HK-2 (cell line): Measurements from ENCODE around the gene CCDC127.

Source experiments
- DNase-seq: peaks from one replicate; pipeline ENCODE4 v3.0.0-alpha.2; 2018; ENCODE audit not compliant: unreplicated experiment

Gene CCDC127

DNA sequence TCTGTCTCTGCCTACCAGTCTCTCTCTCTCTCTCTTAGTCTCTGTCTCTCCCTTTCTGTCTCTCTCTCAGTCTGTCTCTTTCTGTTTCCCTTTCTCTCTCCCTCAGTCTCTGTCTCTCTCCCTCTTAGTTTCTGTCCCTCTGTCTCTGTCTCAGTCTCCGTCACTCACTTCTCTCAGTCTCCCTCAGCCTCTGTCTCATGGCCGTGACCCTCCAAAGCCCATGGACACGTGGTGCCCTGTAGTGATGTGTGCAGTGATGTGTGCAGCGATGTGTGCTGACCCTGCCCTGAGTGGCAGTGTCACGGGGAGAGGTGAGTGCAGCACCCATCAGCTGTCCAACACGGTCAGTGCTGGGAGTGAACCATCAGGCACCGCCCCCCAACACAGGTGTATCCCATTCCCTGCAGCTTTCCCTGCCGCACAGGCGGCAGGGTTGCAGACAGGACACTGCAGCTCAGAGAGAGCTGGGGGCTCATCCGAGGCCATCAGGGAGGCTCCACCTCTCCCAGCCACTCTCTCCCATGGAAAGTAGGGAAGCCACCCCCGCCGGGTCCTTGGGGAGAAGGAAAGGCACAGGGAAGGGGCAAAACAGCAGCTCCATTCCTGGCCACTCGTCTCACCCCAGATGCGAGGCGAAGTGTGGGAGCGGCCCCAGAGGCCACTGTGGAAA, 27.5 kb downstream of the CCDC127 start:
- DNase-seq = peak; percentile 27

- no peak for DNase-seq
These were observed 28.0 kb downstream of the CCDC127 start for GRCh38 chr5:189976-190365.

DNA sequence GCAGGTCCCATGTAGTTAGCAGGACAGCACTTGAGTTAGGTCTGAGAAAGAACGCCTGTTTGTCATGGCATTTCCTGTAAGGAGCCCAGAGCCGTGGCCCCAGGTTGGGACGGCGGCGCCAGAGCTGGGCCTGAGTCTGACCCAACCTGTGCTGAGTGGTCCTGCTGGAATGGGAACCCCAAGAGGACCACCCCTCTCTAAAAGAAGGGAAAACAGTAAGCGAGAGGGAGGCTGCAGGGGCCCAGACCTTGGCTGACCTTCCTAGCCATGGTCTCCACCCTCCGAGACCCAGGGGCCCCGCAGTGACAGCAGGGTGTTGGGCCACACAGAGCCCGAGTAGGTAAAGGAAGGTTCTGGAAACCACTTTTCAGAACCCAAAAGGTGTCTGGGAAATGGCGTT, 28.5 kb downstream of the CCDC127 start:
- DNase-seq = no peak

GRCh38 chr5:188488-189481, 29.2 kb downstream of the CCDC127 start:
- DNase-seq = peak; percentile 88

DNA sequence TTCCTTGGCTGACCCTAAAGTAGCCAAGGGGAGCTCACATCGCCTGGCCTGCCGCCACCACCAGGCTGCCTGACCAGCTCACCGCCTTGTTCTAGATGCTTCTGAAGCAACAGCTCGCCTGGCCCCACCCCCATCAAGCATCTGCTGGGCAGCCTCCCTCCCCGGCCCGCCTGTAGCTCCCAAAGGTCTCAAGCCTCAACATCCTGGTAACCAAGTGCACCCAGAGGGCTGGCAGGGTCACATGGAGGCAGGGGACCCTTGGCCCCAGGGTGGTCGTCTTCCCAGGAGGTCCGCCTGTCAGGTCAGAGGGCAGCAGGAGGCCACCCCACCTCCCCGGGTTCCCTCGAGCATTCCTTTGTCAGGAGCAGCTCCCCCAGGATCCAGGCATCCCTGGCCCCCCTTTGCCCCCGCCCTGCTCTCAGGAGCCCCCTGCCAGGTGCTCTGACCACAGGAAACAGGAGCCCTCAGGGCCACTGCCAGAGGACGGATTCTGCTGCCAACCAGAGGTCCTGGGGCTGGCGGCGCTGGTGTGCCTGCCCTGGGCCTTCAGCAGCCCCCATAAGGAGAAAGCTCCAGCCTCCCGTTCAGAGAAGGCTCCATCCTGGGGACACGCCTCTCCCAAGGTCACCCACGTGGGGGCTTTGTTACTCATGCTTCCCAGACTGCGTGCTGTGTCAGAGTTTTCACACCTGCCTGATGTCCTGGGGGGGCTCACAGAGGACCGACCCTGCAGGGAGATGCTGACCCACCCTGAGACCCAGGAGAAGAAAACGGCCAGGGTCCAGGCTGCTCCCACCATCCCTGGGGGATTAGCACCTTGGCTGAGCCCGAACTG, 30.1 kb downstream of the CCDC127 start:
- no peak for DNase-seq

GRCh38 chr5:187042-187431, 30.9 kb downstream of the CCDC127 start:
- DNase-seq = no peak

DNA sequence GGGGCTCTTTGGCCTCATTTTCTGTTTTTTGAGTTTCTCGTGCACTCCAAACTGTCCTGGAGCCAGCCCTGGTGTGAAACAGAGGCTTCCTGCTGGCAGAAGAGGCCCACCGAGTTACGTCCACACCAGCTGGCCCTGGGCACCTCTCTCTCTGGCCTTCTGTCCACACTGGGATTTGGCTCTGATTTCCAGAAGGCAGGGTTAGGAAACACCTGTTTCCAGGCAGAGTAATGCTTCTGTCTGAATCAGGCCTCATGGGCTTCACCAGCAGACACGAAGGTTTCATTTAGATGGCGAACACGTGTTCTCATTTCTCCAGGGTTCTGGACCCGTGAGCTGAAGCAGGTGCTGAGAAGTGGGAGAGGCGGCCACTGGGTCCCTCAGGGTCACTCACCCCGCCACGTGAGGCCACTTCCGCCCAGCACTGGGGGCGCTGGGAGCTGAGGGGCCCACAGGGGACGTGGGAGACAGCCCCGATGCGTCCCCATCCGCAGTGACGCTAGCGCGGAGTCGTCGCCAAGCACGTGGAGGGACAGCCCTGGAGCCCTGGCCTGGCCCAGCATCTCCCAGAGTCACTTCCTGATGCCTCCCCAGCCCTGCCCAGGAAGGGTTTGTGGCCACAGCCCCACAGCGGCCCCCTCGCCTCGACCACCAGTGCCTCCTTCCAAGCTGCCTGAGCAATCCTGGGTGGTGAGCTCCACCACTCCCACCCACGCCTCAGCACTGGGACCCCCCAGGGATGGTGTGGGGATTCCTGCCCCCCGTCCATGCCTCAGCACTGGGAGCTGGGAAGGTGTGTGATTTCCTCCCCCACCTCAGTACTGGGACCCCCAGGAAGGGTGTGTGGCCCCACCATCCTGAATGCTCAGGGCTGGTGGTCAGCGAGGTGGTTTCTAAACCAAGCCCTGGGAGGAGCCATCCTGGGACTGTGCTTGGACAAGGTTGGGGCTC, 31.6 kb downstream of the CCDC127 start:
- no peak for DNase-seq

DNA sequence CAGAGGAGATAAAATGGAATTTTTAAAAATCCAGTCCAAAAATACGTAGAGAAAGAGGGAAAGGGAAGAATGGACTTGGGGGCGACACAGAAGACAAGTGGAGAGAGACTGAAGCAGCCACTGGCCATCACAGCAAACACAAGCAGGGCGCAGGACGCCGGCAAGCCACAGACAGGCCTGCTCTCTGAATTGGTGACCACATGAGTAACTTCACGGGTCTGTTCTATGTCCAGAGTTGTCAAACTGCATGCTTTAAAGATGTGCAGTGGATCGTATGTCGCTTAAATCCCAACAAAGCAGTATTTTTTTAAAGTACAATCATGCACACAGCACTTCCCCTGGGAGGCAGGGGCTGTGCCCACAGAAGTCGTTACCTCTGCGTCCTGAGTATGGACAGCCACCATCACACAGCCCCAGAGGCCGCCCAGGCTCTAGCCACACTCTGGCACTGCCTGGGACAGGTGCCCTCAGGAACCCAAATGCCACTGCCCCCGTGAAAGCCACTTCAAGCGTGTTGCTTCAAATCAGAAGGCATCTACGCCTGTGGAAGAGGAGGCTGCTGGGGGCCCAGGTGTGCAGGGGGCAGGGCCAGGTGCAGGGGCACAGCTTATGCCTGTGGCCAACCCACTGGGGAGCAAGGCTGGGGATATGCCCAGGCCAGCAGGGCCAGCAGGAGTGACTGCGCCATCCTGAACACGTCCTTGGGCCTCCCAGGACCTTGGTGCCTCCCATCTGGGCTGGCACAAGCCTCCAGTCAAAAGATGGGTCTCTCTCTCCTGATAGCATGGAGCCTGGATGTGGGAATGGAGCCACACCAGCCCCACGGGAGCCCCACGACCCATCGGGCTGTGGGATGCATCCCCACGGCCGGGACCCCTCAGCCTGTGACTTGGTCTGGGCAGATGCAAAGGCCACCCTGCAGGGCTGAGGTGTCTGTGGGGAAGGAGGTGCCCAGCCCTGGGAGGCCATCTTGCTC, 32.6 kb downstream of the CCDC127 start:
- DNase-seq = no peak

DNA sequence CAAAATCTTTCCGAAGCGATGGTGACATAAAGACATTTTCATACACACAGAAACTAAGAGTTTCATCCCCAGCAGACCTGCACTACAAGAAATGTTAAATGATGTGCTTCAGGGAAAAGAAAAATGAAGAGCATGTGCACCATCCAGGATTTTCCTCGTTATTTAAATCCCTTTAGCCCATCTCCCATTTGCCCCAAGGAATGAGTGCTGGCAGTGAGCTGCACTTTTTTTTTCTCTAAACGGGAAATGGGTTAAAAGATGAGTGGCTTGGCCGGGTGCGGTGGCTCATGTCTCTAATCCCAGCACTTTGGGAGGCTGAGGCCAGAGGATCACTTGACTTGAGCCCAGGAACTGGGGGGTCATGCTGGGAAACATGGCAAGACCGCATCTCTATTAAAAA, 33.5 kb downstream of the CCDC127 start:
- no peak for DNase-seq

DNA sequence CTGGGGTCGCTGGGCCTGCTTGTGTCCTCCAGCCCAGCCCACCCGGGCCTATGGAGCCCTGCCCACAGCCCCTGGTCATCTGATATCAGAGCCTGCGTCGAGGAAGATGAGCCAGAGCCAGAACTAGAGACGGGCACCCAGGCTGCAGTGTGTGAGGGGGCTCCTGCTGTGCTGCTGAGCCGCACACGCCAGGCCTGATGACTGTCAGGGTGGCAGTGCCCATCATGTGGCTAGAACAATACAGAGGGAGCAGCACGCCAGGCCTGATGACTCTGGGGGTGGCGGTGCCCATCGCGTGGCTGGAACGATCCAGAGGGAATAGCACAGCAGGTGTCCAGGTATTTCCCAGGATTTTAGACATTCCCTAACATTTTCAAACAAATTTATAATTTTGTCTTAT, 35.8 kb downstream of the CCDC127 start:
- DNase-seq = no peak

GRCh38 chr5:181566-181965, 36.4 kb downstream of the CCDC127 start:
- no peak for DNase-seq

- DNase-seq = no peak
These were observed 36.8 kb downstream of the CCDC127 start for GRCh38 chr5:181160-181559.

DNA sequence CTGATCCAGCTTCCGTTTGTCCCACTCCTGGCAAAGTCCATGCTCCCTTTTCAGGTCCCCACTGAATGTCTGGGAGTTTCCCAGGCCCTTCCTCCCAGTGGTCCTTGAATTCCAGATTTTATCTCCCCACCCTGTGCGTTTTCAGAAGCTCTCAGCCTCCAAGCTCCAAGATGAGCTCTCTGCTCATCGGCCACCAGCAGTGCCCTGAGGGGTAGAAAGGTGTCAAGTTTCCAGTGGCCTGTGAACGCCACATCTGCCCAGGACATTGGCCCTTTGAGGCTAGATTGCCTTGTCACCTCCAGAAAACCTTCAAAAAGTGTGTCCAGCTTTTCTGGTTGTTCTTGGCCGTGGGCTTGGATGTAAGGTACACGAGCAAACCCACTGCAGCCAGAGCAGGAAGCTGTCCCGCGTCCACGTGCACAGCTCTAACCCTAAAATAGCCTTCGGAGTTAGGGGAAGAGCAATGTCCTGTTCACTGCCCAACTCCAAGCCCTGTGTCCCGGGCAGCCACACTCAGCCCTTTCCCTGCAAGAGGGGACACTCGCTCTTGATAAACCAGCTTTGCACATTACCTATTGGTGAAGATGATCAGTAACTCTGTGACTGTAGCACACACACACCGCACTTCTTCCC, 37.6 kb downstream of the CCDC127 start:
- DNase-seq = no peak

- DNase-seq = no peak
These were observed 38.6 kb downstream of the CCDC127 start for GRCh38 chr5:179401-179800.

DNA sequence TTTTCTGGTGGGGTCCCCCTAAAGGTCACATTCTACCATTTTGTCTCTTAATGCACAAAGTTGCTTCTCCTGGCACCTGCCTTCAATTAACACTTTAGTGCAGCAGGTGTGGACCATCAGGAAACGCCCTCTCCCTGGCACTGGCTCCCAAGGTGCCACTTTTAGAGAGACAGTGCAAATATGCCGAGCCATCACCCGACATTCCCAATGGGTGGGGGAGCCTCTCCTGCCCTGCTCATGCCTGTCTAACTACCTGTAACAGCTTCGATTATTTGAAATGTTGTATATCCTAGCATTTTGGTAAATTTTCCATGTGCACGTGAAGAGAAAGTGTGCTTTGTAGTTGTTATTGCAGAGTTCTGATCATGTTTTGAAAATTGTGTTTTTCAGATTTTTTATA, 39.8 kb downstream of the CCDC127 start:
- no peak for DNase-seq

- no peak for DNase-seq
These were observed 41.6 kb downstream of the CCDC127 start for GRCh38 chr5:176296-176823.

DNA sequence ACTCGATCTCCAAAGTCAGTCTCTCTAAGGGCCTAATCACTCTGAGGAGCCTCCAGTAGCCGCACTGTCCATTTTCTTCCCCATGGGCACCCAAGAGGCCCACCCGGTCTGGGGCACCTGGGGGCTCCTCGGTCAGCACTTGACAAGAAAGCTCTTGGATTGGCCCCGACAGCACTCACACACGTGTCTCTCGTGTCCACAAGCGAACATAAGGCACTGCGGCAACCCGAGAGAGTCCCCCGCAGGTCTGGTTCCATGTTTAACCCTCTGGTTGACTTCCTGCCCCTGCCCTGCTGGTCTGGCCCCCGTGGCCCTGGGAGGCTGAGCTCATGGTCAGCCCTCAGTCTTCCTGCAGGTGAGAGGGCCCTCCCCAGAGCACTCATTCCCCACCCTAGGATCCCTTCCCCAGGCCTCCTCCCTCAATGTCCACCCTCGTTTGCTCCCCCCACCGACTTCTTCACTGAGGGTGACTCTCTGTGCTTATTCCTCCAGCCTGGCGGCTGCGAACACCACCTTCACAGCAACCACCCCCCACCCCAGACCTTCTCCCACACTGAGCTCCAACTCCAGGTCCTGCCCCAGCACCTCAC, 43.0 kb downstream of the CCDC127 start:
- no peak for DNase-seq

GRCh38 chr5:174291-174600, 43.7 kb downstream of the CCDC127 start:
- no peak for DNase-seq
